KG1 (cell line): Measurements from ENCODE around the gene PCGF2.
A peak's percentile ranks its signal among the peaks of the same experiment; 100 is the strongest.

Experiments
- DNase-seq: peaks from one replicate; lab custom pipeline; 2025; lab: John Stamatoyannopoulos, UW

The PCGF2 gene

DNA sequence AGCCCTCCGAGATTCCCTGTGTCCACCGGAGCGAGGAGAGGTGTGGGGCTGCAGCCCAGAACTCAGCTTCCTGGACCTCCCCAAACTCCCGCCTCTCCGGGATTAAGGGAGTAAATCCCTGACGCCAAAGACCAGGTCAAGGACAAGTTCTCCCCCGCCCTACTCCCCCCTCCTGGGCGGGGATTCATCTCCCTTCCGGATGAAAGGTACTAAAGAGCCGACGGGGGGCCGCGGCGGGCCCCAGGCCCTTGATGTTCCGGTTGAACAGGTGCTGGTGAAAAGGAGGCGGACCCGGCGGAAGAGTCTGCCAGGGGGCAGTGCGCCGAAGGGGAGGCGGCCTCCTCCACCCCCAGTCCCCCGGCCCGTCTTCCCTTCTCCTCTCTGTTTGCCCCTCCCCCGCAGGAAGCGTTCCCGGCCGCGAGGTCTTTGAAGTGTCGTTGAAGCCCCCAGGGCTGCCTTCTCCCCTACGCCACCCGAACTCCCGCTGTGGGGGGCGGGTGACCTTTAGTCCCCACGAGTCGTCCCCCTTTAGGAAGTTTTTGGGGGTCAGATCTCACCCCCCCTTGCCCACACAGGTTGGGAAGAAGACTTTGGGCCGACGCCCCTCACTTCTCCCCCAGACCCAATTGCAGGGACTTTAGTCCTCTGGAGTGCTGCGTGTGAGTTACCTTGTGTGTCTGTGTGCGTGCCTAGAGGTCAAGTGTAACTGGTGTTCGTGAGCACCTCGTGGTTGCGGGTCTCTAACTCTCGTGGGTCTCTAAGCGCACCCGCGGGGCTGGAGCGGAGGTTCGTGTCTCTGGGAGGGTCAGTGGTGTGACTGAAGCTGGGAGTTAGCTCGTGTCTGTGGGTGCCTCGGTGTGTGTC is 44.2 kb downstream of the PCGF2 start:
- DNase-seq, result peak; percentile 41

DNA sequence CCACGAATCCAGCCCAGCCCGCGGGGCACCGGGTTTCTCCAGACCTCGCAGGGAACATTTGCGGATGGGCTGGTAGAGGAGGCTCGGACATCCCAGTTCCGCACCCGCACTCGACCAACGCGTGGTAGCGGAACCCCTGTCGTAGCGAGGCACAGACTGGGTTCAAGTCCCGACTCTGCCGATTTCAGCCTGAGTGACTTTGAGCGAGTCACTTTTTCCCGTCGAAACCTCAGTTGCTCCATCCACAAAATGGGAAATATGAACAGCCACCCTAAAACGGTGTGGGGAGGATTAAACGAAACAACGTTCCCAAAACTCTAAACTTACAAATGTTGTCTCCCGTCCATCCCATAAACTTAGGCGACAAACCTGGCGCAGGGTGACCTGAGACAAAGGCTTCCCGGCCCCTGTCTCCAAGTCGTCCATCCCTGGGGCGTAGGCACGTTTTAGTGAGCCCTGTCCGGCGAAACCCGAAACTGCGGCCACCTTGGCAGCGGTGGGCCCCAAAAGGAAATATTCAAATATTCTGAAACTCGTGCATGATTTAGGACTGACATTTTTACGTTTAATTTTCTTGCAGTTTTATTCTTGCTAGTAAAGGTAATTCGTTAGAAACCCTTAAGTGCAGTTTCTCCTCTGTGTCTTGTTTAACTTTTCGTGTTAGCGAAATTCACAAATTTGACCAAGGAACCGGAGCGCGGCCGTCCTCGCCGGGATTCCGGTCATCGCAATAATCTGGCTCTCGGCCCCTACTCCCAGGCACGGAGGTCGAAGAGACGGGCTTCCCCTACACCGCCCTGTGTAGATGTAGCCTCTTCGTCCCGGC is 45.0 kb downstream of the PCGF2 start:
- DNase-seq, result no peak

DNA sequence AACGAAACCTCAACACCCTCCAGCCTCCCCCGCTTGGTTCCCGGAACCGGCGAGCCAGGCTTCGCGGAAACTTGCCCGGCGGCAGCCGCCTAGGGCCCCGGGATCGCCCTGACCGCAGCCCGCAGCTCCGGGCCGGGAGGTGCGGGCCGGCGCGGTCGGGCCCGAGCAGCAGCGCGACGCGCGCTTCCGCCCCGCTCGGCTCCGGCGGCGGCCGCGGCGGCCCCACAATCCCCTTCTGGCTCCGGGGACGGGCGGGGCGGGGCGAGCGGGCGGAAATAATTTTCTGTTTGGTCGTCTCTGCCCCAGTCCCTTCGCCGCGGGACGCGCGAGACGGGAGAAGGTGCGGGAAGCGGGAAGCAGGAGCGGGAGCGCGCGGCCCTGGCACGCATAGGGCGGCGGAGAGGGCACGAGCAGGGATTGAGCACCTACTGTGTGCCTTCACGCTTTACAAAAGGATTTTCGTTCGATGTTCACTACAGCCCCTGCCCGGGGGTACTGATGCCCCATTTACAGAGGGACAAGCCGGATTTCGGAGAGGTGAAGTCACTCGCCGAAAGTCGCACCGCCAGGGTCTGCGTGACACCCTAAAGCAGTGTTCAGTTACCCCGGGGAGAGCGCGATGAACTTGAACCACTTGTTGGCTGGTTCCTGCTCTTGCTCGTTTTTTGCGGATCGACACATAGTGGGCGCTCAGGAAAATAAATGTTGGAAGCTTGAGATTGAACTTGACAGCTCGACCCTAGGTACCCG is 45.8 kb downstream of the PCGF2 start:
- DNase-seq, result peak; percentile 79

DNA sequence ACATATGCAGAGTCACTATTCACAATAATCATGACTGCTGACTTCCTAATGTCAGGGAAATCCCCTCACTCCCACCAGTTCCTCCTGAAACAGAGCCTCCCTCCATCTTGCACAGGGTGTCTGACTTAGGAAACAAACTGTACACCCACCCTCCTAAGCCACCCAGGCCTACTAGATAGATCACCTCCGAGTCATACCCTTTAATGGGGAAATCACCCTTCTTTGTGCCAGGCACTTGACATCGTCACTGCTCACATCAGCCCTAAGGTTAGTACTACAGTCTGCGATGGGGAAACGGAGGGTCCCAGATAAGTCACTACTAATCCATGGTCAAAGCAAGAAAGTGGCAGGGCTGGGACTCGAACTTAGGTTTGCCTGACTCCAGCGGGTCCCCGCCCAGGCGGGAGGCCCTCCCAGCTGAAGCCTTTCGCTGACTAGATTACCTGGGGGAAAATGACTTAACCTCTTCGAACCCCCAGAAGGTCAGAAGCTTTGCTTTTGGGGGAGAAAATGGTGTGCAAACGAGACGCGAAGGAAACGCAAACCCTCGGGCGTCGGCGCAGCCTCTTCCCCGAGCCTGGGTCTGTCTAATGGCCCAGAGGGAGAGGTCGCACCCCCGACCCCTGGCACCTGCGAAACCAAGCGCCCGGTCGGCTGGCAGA is 46.5 kb downstream of the PCGF2 start:
- DNase-seq, result peak; percentile 85

DNA sequence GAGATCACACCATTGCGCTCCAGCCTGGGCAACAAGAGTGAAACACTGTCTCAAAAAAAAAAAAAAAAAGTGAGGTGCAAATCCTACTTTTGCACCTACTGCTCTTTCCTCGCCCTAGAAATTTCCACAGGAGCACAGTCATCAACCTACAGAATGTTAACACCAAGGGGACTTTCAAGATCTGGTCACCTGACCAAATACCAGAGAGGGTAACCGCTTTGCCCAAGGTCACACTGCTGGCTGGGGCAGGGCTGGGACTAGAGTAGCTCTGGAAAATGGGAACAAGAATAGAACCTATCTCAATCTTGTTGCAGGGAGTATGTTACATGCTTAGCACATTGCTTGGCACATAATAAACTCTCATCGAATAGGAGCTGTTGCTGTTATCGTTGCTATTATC is 49.4 kb downstream of the PCGF2 start:
- DNase-seq, result no peak

DNA sequence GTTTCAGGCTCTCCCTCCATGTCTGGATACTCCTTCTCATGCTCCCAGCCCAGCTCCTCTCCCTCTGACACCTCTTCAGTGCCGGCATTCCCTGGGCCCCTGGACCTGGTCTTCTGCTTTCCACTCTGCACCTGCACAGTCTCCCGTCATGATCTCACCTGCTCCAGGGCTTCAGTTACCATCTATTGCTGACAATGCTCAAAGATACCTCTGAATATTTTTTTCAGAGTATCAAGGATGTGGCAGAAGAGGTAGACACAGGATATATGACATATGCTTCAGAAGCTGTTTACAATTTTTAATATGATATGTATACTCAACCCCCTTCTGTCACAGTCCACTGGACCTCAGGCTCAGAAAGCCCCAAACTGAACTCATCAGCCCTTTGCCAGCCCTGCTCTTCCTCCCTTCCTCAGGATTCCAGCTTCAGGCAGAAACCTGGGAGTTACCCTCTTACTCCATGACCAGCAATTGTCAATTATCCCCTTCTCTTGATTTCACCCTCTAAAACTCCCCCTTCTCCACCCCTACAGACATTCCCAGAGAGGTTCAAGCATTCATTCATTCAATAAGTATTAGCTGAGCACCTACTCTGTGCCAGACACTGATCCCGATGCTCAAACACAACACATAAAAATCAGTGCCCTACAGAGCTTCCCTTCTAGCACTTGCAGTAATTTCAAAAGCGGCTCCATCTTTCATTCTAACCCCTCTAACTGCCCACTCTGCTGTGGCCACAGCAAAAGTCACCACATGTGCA is 50.9 kb downstream of the PCGF2 start:
- no peak for DNase-seq

DNA sequence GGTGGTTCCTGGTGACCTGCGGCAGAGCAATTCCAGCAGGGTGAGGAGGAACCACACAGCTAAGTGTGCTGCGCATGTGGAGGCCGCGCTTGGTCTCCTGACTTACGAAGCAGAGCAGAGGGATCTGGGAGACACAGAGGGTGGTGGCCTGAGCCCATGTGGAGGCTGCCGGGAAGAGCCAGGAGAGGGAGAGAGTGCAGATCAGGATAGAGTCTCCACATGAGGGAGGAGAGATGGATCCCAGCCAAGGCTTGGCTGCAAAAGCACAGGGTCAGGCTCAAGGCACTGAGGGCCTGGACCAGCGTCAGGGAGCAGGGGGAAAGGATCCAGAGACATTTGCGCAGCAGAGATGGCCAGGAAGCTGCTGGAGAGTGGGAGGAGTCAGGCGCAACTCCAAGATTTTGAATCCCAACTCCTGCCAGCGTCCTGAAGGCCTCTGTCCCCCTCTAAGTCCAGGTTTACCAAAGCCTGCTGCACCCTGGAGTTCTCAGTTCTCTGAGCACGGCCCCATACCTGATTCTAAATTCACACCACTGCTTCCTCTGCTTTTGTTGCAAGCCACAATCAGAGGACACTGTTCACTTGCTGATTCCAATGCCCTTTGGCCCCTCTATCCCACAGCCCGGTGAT is 54.3 kb downstream of the PCGF2 start:
- DNase-seq, result no peak

DNA sequence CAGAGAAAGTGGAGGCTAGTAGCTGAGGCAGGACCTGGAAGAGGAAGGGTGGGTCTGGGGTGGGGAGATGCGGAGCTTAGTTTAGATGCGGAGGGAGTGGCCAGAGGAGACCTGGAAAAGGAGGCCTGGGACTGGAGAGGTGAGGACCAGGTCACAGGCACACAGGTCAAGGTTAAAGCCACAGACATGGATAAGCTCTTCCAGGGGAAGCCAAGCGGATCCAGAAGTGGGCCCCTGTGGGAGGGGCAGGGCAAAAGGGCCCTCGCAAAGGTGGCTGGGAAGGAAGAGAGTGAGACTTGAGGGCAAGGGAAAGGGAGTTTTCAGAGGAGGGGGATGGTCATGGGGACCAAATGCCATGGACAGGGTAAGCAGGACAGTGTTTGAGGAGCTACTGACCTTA is 57.0 kb downstream of the PCGF2 start:
- DNase-seq, result no peak

DNA sequence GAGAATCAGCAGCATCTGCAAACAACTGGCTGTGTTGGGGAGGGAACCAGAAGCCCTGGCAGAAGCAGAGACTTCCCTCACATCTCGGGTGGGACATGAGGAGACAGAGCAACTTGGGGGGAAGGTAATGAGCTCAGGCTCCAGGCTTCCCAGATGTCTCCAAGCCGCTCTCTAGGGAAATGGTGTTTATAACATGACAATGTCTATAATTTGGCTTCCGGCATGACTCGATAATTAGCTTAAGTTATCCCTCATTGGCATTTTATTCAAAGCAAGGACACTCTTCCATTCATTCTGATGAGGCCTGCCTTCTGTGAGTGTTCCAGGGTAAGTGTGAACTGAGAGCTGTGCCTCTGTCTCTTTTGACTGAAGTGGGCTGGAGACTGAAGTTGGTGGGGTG is 57.8 kb downstream of the PCGF2 start:
- DNase-seq, result no peak

DNA sequence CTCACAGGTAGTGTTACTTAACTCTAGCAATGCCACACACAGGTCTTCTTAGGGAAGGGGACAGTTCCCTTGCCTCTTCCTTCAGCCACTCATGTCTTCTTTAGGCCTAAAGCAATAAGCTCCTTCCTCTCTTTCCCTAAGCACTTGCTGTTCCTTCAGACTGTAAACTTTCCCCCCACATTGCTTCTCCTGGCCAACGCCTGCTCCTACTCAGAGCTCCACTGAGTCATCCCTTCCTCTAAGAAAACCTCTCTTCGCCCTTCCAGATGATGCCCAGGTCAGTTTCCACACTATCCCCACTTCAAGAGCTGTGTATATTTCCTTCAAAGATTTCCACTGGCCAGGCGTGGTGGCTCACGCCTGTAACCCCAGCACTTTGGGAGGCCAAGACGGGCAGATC is 60.9 kb downstream of the PCGF2 start:
- no peak for DNase-seq

DNA sequence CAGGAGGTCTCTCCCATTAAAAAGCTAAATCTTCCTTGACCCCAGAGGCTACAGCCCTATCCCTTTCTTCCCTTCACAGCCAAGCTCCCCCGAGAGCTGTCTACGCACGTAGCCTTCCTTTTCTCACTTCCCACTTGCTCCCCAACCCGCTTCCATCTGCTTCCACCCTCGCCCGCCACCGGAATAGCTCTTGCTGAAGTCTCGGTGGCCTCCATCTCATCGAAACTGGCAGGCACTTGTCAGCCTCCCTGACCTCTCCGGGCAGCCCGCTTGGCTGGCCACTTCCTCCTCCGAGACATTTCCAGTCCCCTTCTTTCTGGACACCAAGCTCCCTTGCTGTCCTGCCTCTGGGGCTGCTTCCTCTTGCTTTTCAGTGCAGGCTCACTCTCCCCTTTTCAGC is 62.6 kb downstream of the PCGF2 start:
- DNase-seq, result no peak
